NCI-H2081 treated with DMSO at 0.1 percent for 48 hours (cell line): ENCODE measurements around the gene NIP7.

ENCODE experiments used
- DNase-seq: peaks from one replicate; lab custom pipeline; 2025; lab: John Stamatoyannopoulos, UW

Gene NIP7

GRCh38 chr16:69318911-69319289 lies 20.7 kb upstream of the NIP7 start:
- no peak for DNase-seq

- no peak for DNase-seq
Measured at GRCh38 chr16:69319381-69319780, 20.2 kb upstream of the NIP7 start.

GRCh38 chr16:69319826-69320739 lies 19.5 kb upstream of the NIP7 start:
- no peak for DNase-seq

GRCh38 chr16:69320740-69321073 lies 18.9 kb upstream of the NIP7 start:
- no peak for DNase-seq

GRCh38 chr16:69321080-69321479 lies 18.5 kb upstream of the NIP7 start:
- DNase-seq: no peak

GRCh38 chr16:69322343-69322742 lies 17.2 kb upstream of the NIP7 start:
- DNase-seq: no peak

GRCh38 chr16:69323415-69323814 lies 16.2 kb upstream of the NIP7 start:
- no peak for DNase-seq

GRCh38 chr16:69324013-69324531 lies 15.5 kb upstream of the NIP7 start:
- DNase-seq: no peak

- no peak for DNase-seq
Measured at GRCh38 chr16:69324585-69325253, 14.9 kb upstream of the NIP7 start.

GRCh38 chr16:69325784-69326171 lies 13.8 kb upstream of the NIP7 start:
- no peak for DNase-seq

GRCh38 chr16:69326172-69326873 lies 13.2 kb upstream of the NIP7 start:
- no peak for DNase-seq

- no peak for DNase-seq
Measured at GRCh38 chr16:69327585-69328310, 11.8 kb upstream of the NIP7 start.

GRCh38 chr16:69328854-69329316 lies 10.7 kb upstream of the NIP7 start:
- no peak for DNase-seq

- DNase-seq: no peak
Measured at GRCh38 chr16:69329369-69330285, 9.9 kb upstream of the NIP7 start.

GRCh38 chr16:69330286-69331109 lies 9.1 kb upstream of the NIP7 start, which contains the start of gene PDF:
Gene PDF (minus strand): TSS chr16:69330588. CDS start chr16:69330570, 18 bp downstream.
- peak; percentile 26 for DNase-seq

GRCh38 chr16:69334696-69335095 lies 4.9 kb upstream of the NIP7 start:
- DNase-seq: no peak

- no peak for DNase-seq
Measured at GRCh38 chr16:69338557-69339288, 849 bp upstream of the NIP7 start.

- no peak for DNase-seq
Measured at GRCh38 chr16:69340095-69340644, 598 bp downstream of the NIP7 start.

GRCh38 chr16:69344171-69344570 lies 4.6 kb downstream of the NIP7 start:
- DNase-seq: no peak
